ENCODE data around the gene NKAP.
"Not testable (repeated sequence)": the region's sequence is repeated elsewhere in the genome, so short reads cannot be mapped to it uniquely, and the experiment has no call there.

NKAP gene

DNA sequence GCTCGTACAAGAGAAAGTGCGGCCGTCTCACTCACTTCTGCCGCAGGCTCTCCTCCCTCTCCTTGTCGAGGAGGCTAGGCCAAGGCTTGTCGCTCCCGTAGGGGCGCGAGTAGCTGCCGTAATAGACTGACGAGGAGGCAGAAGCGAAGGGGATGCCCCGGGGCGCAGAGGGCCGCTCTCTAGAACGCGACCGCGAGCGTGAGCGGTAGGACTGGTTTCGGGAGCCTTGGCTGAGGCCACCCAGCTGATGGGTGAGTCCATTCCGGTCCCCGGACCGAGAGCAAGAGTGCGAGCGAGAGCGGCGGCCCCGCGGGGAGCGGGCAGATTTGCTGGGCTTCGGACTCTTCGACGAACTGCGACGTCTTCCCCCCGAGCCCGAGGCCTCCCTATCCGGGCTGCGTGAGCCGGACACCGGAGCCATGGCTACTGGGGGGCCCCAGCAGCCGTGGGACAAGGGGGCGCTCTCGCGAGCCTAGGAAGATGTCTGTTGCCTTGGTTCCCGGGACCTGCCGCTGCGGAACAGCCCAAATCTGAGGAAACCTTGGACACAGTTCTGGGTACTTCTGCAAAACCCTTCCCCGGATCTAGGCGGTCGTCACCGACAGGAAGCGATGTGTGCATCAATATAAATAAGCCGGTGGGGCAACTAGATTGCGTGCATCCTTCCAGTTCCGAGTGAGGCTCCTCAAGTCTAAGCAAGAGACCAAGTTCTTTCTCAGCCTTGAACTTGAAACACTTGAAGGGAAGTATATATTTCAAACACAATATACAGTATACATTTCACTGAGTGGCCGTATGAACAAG is at the start of gene NKAP:
NKAP (minus strand) TSS at position 567 of the 804 bp plus-strand sequence; CDS start at position 421, 146 bp downstream.
- in situ Hi-C loops (cut with MboI; ENCODE audit: low sequenced_read_pairs) = no loop called here

DNA sequence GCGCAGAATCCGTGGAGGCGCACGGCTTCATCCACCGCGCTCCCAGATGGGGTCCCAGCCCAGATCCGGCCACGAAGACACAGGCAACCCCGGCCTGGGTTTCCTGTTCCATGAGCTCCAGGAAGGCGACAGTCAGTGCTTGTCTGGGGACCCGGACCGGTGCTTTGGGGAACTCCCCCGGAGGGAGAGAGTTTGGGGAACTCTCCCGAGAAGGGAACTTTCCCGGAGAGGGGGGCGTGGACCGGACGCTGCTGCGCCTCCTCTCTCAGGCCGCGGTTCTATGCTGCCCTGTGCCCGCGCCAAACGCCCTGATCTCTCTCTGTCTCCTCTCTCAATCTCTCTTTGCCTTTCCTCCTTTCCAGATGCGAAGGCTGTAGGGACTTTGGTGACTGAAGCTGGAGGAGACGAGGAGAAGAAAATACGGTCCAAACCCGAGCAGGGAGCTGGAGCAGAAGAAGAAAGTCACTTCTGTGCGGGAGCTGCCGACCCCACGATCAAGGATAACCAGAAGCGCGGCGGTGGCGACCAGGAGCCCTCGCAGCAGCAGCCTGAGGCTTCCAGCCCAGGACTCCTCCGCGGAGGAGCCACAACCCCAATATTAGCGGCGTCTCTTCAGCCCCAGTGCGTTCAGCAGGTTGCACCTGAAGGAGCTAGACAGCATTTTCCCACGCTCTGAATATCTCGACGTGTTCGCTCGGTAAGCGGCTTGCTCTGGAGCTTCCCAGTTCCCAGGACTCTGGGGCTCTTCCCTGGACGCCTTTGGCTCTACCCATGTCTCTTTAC is 47.6 kb upstream of the NKAP start:
- in situ Hi-C loops (cut with MboI; ENCODE audit: low sequenced_read_pairs) = no loop called here

- in situ Hi-C loops (cut with MboI; ENCODE audit: low sequenced_read_pairs) = no loop called here
Observed at GRCh38 chrX:119990556-119991004, 47.0 kb upstream of the NKAP start.

- in situ Hi-C loops (cut with MboI; ENCODE audit: low sequenced_read_pairs) = no loop called here
Observed at GRCh38 chrX:119989905-119990555, 46.5 kb upstream of the NKAP start.

GRCh38 chrX:119986203-119986602 is 42.7 kb upstream of the NKAP start:
- in situ Hi-C loops (cut with MboI; ENCODE audit: low sequenced_read_pairs) = no loop called here

- in situ Hi-C loops (cut with MboI; ENCODE audit: low sequenced_read_pairs) = no loop called here
Observed at GRCh38 chrX:119984652-119985051, 41.1 kb upstream of the NKAP start.

DNA sequence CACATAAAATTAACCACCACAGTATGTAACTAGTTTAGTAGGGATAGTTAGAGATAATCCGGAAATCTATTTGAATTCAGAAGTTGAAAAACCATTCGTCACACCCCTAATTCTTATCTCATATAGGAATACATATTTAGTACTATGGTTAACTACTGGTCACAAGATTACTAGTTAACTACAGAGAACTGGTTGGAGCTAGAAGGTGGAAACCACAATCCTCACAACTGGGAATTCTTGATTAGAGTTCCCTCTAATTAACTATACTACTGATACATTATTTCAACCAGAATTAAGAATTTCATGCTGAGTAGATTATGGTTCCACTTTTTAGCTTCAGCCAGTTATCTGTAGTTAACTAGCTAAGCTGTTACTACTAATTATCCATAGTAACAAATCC is 39.9 kb upstream of the NKAP start:
- in situ Hi-C loops (cut with MboI; ENCODE audit: low sequenced_read_pairs) = no loop called here

GRCh38 chrX:119982145-119982544 is 38.6 kb upstream of the NKAP start:
- in situ Hi-C loops (cut with MboI; ENCODE audit: low sequenced_read_pairs) = no loop called here

DNA sequence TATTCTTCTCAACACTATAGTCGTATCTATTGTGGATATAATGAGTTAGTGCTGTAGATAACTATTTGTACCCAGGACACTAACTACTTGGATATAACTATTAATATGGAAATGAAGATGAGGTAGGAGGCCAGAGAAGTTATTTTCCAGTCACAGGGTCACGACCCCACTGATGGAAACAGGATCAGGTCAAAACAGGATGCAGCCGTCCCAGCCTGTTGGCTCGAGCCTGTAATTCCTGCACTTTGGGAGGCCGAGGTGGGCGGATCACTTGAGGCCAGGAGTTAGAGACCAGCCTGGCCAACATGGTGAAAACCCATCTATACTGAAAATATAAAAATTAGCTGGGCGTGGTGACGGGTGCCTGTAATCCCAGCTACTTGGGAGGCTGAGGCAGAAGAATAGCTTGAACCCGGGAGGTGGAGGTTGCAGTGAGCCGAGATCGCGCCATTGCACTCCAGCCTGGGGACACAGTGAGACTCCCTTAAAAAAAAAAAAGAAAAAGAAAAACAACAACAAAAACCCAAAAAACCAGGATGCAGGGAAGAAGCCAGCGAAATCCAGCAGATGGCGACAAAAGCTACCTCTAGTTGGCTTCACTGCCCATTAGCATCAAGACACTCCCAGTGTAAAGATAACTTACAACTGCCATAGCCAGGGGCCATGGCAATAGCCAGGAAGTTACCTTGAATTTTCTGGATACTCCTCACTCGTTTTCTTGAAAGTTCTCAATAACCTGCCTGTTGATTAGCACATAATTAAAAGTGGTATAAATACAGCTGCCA is 37.9 kb upstream of the NKAP start:
- in situ Hi-C loops (cut with MboI; ENCODE audit: low sequenced_read_pairs) = no loop called here

DNA sequence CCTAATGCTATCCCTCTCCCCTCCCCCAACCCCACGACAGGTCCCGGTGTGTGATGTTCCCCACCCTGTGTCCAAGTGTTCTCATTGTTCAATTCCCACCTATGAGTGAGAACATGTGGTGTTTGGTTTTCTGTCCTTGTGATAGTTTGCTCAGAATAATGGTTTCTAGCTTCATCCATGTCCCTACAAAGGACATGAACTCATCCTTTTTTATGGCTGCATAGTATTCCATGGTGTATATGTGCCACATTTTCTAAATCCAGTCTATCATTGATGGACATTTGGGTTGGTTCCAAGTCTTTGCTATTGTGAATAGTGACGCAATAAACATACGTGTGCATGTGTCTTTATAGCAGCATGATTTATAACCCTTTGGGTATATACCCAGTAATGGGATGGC is 33.6 kb upstream of the NKAP start:
- in situ Hi-C loops (cut with MboI; ENCODE audit: low sequenced_read_pairs) = not testable (repeated sequence)

DNA sequence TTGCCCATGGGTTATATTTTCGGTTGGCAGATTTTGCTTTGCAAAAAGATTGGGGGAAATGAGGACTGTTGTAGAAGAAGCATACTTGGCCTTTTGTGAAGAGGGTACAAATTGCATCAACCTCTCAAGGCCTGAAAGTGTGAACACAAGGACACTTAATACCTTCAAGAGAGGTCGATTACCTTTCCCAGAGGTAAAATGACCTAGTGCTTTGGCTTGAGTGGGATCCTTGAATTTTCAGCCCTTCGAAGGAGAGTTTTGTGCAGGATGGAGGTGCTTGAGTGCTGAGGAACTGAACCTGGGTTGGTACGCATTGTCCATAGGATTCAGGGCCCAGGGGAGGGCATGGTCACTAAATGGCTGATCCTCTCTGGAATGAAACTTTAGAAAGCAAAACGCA is 27.6 kb upstream of the NKAP start:
- in situ Hi-C loops (cut with MboI; ENCODE audit: low sequenced_read_pairs) = no loop called here

GRCh38 chrX:119970574-119970973 is 27.0 kb upstream of the NKAP start:
- in situ Hi-C loops (cut with MboI; ENCODE audit: low sequenced_read_pairs) = no loop called here

GRCh38 chrX:119966837-119967236 is 23.3 kb upstream of the NKAP start:
- in situ Hi-C loops (cut with MboI; ENCODE audit: low sequenced_read_pairs) = not testable (repeated sequence)

GRCh38 chrX:119960625-119961024 is 17.1 kb upstream of the NKAP start:
- in situ Hi-C loops (cut with MboI; ENCODE audit: low sequenced_read_pairs) = no loop called here

- in situ Hi-C loops (cut with MboI; ENCODE audit: low sequenced_read_pairs) = not testable (repeated sequence)
Observed at GRCh38 chrX:119955807-119956570, 12.4 kb upstream of the NKAP start.

GRCh38 chrX:119954374-119954773 is 10.8 kb upstream of the NKAP start:
- in situ Hi-C loops (cut with MboI; ENCODE audit: low sequenced_read_pairs) = no loop called here

- in situ Hi-C loops (cut with MboI; ENCODE audit: low sequenced_read_pairs) = no loop called here
Observed at GRCh38 chrX:119948381-119948780, 4.8 kb upstream of the NKAP start.

GRCh38 chrX:119945481-119945880 is 1.9 kb upstream of the NKAP start:
- in situ Hi-C loops (cut with MboI; ENCODE audit: low sequenced_read_pairs) = no loop called here

DNA sequence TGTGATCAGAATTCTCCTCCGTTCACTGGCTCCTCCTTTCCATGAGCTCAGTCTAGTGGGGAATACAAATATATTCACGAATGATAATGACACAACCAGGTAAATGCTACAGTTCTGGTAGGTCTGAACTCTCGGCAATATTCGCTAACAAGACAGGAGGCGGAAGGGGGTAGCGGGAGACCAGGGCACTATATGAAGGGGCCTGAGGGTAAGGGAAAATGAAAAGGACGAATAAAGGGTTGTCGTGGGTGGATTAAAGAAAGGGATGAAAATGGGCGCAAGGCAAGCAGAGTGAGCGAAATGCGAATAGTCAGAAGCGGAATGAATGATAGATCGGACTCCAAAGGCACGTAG is 743 bp downstream of the NKAP start:
- in situ Hi-C loops (cut with MboI; ENCODE audit: low sequenced_read_pairs) = no loop called here

- in situ Hi-C loops (cut with MboI; ENCODE audit: low sequenced_read_pairs) = no loop called here
Observed at GRCh38 chrX:119942173-119942819, 1.3 kb downstream of the NKAP start.
